Choroid plexus epithelial cell (primary cell): Measurements from ENCODE around the gene RXRB.

Experiments
- DNase-seq: peaks from one replicate; pipeline ENCODE4 v3.0.0-alpha.2; 2010; ENCODE audit warnings: low read depth
- H3K4me3 ChIP-seq: 2 replicates; pipeline ENCODE4 v1.5.1; 2011; ENCODE audit warnings: low read depth, mild to moderate bottlenecking, control low read depth, low read length, moderate library complexity
- TF ChIP-seq, protein P1 (sequence below): conservative IDR thresholded peaks from 2 replicates; pipeline ENCODE4 v1.5.1; 2011; ENCODE audit warnings: low read depth, mild to moderate bottlenecking, control low read depth, inconsistent platforms, low read length, moderate library complexity

The RXRB gene

DNA sequence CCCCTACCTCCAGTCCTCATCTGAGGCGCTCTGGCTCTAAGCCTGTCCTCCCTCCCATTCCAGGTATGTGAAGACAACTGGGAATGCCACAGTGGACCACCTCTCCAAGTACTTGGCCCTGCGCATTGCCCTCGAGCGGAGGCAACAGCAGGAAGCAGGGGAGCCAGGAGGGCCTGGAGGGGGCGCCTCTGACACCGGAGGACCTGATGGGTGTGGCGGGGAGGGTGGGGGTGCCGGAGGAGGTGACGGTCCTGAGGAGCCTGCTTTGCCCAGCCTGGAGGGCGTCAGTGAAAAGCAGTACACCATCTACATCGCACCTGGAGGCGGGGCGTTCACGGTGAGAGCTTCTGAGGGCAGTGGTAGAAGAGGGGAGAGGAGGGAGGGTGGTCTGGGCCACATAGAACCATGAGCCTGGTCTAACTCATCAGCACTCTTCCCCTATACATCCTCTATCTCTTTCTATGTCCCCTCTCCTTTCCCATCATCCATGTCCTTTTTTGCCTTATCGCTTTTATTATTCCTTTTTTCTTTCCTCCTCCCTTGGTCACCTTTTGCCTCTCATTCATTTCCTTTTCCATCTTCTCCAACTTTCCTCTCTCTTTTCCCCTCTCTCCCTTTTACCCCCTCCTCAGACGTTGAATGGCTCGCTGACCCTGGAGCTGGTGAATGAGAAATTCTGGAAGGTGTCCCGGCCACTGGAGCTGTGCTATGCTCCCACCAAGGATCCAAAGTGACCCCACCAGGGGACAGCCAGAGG, 11.4 kb upstream of the RXRB start:
- H3K4me3 ChIP-seq = no peak overlapping the region
- DNase-seq = no peak

DNA sequence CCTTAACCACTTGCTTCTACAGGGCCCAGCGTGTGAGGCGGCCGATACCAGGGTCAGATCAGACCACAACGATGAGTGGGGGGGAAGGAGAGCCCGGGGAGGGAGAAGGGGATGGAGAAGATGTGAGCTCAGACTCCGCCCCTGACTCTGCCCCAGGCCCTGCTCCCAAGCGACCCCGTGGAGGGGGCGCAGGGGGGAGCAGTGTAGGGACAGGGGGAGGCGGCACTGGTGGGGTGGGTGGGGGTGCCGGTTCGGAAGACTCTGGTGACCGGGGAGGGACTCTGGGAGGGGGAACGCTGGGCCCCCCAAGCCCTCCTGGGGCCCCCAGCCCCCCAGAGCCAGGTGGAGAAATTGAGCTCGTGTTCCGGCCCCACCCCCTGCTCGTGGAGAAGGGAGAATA, 10.7 kb upstream of the RXRB start:
- TF ChIP-seq, protein P1, sequence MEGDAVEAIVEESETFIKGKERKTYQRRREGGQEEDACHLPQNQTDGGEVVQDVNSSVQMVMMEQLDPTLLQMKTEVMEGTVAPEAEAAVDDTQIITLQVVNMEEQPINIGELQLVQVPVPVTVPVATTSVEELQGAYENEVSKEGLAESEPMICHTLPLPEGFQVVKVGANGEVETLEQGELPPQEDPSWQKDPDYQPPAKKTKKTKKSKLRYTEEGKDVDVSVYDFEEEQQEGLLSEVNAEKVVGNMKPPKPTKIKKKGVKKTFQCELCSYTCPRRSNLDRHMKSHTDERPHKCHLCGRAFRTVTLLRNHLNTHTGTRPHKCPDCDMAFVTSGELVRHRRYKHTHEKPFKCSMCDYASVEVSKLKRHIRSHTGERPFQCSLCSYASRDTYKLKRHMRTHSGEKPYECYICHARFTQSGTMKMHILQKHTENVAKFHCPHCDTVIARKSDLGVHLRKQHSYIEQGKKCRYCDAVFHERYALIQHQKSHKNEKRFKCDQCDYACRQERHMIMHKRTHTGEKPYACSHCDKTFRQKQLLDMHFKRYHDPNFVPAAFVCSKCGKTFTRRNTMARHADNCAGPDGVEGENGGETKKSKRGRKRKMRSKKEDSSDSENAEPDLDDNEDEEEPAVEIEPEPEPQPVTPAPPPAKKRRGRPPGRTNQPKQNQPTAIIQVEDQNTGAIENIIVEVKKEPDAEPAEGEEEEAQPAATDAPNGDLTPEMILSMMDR = no peak
- no peak overlapping the region for H3K4me3 ChIP-seq
- no peak for DNase-seq

More for the DNA sequence above, 11.4 kb upstream of the RXRB start:
- TF ChIP-seq, protein P1 = peak; percentile 2

DNA sequence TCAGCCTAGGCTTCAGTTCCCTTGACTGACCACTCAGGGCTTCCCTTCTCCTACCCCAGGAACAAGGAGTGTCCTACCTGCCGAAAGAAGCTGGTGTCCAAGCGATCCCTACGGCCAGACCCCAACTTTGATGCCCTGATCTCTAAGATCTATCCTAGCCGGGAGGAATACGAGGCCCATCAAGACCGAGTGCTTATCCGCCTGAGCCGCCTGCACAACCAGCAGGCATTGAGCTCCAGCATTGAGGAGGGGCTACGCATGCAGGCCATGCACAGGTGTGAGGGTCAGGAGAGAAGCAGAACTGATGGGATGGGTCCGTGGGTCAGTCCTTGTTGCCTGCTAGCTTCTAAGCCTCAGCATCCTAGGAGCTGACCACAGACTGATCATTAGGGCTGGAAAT, 9.4 kb upstream of the RXRB start:
- TF ChIP-seq, protein P1 = no peak
- no peak overlapping the region for H3K4me3 ChIP-seq
- no peak for DNase-seq

GRCh38 chr6:33208091-33208967, 7.9 kb upstream of the RXRB start, which contains the start of gene RING1:
RING1 (plus strand) TSS chr6:33208500; CDS start chr6:33208823, 323 bp downstream.
- TF ChIP-seq, protein P1 = no peak
- H3K4me3 ChIP-seq = peak within 1 kb of the TSS; percentile 87
- peak; percentile 75 for DNase-seq

DNA sequence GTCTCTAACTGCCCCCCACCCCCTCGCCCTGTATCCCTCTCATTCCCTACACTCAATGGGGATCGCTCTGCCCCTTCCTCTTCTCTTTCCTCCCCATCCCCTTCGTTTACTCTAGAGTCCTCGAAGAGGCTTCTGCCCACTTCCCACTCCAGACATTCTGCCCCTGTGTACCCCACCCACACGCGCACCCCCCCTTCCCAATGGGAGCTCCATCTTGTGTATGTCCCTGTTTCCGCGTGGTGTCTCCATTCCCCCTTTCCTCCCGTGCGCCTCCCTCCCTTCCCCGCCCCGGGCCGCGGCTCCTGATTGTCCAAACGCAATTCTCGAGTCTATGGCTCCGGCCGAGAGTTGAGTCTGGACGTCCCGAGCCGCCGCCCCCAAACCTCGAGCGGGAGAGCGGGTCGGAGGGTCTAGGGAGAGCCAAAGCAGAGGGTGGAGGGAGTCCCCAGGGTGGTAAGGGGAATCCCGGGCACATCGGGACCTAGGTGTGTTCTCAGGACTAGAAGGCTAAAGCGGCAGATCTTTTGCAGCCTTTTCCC, 7.2 kb upstream of the RXRB start:
- peak; percentile 52 for DNase-seq
- H3K4me3 ChIP-seq = peak overlapping the region; percentile 87
- TF ChIP-seq, protein P1 = no peak

- DNase-seq = no peak
- TF ChIP-seq, protein P1 = no peak
- H3K4me3 ChIP-seq = peak overlapping the region; percentile 87
Measured at GRCh38 chr6:33206864-33207551, 6.5 kb upstream of the RXRB start.
